Measurements from ENCODE around the gene NUDT12. TPM values are rescaled to one million over a fixed set of nuclear protein-coding genes. Genes with fewer than 3 reads are reported as not detected.

Gene NUDT12
- total RNA-seq, 2 donors from 2014 or later = 15.3 to 24.5 TPM

GRCh38 chr5:103573411-103573810 lies 10.8 kb upstream of the NUDT12 start:
- no peak overlapping the region for H3K27ac ChIP-seq (ENCODE audit: low read depth, low read length)
- Mint-ChIP-seq H3K9me3 (no peaks in the 10 kb centered on the region), H3K4me3 (no peak overlapping the region), H3K27ac (no peak overlapping the region), H3K27me3 (ENCODE audit: insufficient read depth) (no peaks in the 10 kb centered on the region), H3K36me3 (ENCODE audit: low read depth) (no peaks in the 10 kb centered on the region), H3K4me1 (peaks cover 4% of the 10 kb centered on the region)
- TF ChIP-seq, protein P1, sequence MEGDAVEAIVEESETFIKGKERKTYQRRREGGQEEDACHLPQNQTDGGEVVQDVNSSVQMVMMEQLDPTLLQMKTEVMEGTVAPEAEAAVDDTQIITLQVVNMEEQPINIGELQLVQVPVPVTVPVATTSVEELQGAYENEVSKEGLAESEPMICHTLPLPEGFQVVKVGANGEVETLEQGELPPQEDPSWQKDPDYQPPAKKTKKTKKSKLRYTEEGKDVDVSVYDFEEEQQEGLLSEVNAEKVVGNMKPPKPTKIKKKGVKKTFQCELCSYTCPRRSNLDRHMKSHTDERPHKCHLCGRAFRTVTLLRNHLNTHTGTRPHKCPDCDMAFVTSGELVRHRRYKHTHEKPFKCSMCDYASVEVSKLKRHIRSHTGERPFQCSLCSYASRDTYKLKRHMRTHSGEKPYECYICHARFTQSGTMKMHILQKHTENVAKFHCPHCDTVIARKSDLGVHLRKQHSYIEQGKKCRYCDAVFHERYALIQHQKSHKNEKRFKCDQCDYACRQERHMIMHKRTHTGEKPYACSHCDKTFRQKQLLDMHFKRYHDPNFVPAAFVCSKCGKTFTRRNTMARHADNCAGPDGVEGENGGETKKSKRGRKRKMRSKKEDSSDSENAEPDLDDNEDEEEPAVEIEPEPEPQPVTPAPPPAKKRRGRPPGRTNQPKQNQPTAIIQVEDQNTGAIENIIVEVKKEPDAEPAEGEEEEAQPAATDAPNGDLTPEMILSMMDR (conservative IDR thresholded peaks at IDR 0.05) = no peak
- H3K4me1 ChIP-seq (ENCODE audit: control insufficient read depth, insufficient read depth, low read length) = no peaks in the 10 kb centered on the region
- peak; percentile 61 for DNase-seq
- H3K4me3 ChIP-seq (ENCODE audit: low read length) = no peak overlapping the region
- no peaks in the 10 kb centered on the region for H3K9me3 ChIP-seq (ENCODE audit: control insufficient read depth, low read length)
- H3K27me3 ChIP-seq (ENCODE audit: control insufficient read depth, insufficient read depth, low read length, poor library complexity, severe bottlenecking) = no peaks in the 10 kb centered on the region
- H3K9ac ChIP-seq (ENCODE audit: extremely low read depth, low read length, poor library complexity, severe bottlenecking) = no peak overlapping the region
- H3K36me3 ChIP-seq (ENCODE audit: control insufficient read depth, insufficient read depth, low read length) = no peaks in the 10 kb centered on the region
- WGBS, 2 experiments (ENCODE audit: insufficient coverage in 1 of 2, insufficient read length in 1 of 2) = 68 to 80% methylated on average over 3 of the region's 3 CpGs

DNA sequence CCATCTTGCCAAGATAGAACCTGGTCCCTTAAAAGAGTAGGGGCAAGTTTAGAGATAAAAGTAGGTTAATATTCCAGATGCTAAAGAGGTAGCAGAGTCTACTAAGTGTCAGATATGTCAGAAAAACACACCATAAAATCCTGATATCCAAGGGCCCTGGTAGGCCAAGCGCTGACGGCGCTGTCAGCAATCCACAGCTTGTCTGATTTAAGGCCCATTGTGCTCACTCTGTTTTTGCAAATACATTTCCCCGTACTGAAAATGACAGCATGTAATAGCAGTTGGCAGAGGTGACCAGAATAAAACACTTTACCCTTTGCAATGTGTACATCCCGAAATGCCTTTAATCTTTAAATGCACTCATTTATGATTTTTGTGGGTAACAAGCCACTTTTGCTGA lies 9.9 kb upstream of the NUDT12 start:
- Mint-ChIP-seq H3K4me3 (no peak overlapping the region), H3K27me3 (ENCODE audit: insufficient read depth) (no peaks in the 10 kb centered on the region), H3K9me3 (peaks cover 2% of the 10 kb centered on the region), H3K27ac (no peak overlapping the region), H3K36me3 (ENCODE audit: low read depth) (no peaks in the 10 kb centered on the region), H3K4me1 (peaks cover 4% of the 10 kb centered on the region)
- no peak for DNase-seq
- Histone ChIP-seq H3K4me3 (ENCODE audit: low read length) (no peak overlapping the region), H3K36me3 (ENCODE audit: control insufficient read depth, insufficient read depth, low read length) (no peaks in the 10 kb centered on the region), H3K27me3 (ENCODE audit: control insufficient read depth, insufficient read depth, low read length, poor library complexity, severe bottlenecking) (no peaks in the 10 kb centered on the region), H3K4me1 (ENCODE audit: control insufficient read depth, insufficient read depth, low read length) (no peaks in the 10 kb centered on the region), H3K9ac (ENCODE audit: extremely low read depth, low read length, poor library complexity, severe bottlenecking) (no peak overlapping the region), H3K9me3 (ENCODE audit: control insufficient read depth, low read length) (no peaks in the 10 kb centered on the region), H3K27ac (ENCODE audit: low read depth, low read length) (no peak overlapping the region)
- WGBS, 2 experiments (ENCODE audit: insufficient coverage in 1 of 2, insufficient read length in 1 of 2) = 94 to 98% methylated on average over 5 of the region's 5 CpGs
- TF ChIP-seq, protein P1 (conservative IDR thresholded peaks at IDR 0.05) = no peak

GRCh38 chr5:103571730-103572129 lies 9.1 kb upstream of the NUDT12 start:
- no peaks in the 10 kb centered on the region for H3K4me1 ChIP-seq (ENCODE audit: control insufficient read depth, insufficient read depth, low read length)
- 94% methylated on average over 11 to 13 of the region's 13 CpGs for WGBS, 2 experiments (ENCODE audit: insufficient coverage in 1 of 2, insufficient read length in 1 of 2)
- peaks cover 4% of the 10 kb centered on the region for H3K9me3 Mint-ChIP-seq

More at GRCh38 chr5:103571730-103572129, 9.1 kb upstream of the NUDT12 start:
- peaks cover 4% of the 10 kb centered on the region for H3K4me1 Mint-ChIP-seq
- H3K36me3 ChIP-seq (ENCODE audit: control insufficient read depth, insufficient read depth, low read length) = no peaks in the 10 kb centered on the region
- H3K9me3 ChIP-seq (ENCODE audit: control insufficient read depth, low read length) = no peaks in the 10 kb centered on the region
- H3K9ac ChIP-seq (ENCODE audit: extremely low read depth, low read length, poor library complexity, severe bottlenecking) = no peak overlapping the region
- no peaks in the 10 kb centered on the region for H3K36me3 Mint-ChIP-seq (ENCODE audit: low read depth)
- H3K27ac Mint-ChIP-seq = no peak overlapping the region
- no peak overlapping the region for H3K27ac ChIP-seq (ENCODE audit: low read depth, low read length)
- TF ChIP-seq, protein P1 (conservative IDR thresholded peaks at IDR 0.05) = no peak
- no peaks in the 10 kb centered on the region for H3K27me3 ChIP-seq (ENCODE audit: control insufficient read depth, insufficient read depth, low read length, poor library complexity, severe bottlenecking)
- H3K27me3 Mint-ChIP-seq (ENCODE audit: insufficient read depth) = no peaks in the 10 kb centered on the region
- H3K4me3 Mint-ChIP-seq = no peak overlapping the region
- no peak overlapping the region for H3K4me3 ChIP-seq (ENCODE audit: low read length)
- no peak for DNase-seq

Data from endodermal cell (in vitro differentiated cells).